Stomach (tissue), 4 donors: ENCODE data around the gene SPACA7.

Experiments used
- CTCF ChIP-seq, 7 experiments: fragments of 450-650 bp in 4 of 7; fragments of 200-600 bp in 3 of 7; sonication (generic) in 3 of 7; IDR thresholded peaks; one replicate each; pipeline ENCODE4 v1.5.1; 2016 to 2019; ENCODE audit warnings: antibody characterized with exemption in 7 of 7, control low read depth in 2 of 7, mild to moderate bottlenecking in 1 of 7
- EP300 ChIP-seq: sonication (generic); formaldehyde crosslinking; IDR thresholded peaks from one replicate; pipeline ENCODE4 v1.6.1; 2017; ENCODE audit warnings: antibody characterized with exemption
- POLR2A ChIP-seq, 4 donors: fragments of 450-650 bp; IDR thresholded peaks; one replicate each; pipeline ENCODE4 v1.6.1; 2016; ENCODE audit warnings: antibody characterized with exemption in 4 of 4, control low read depth in 2 of 4, mild to moderate bottlenecking in 1 of 4, moderate library complexity in 1 of 4
- POLR2AphosphoS5 ChIP-seq, 3 donors: sonication (generic); formaldehyde crosslinking; IDR thresholded peaks; one replicate each; pipeline ENCODE4 v1.6.1; 2016; ENCODE audit warnings: antibody characterized with exemption in 3 of 3

GRCh38 chr13:112457485-112457884 lies 81.3 kb downstream of the SPACA7 start:
- TF ChIP-seq POLR2A (IDR thresholded peaks at IDR 0.05) (no peak), POLR2AphosphoS5 (IDR thresholded peaks at IDR 0.05) (no peak), CTCF (IDR thresholded peaks at IDR 0.05) (no peak), EP300 (no peak)
